Breast epithelium (tissue), 4 donors: ENCODE data around the gene ZNF488. TPM values are rescaled to one million over a fixed set of nuclear protein-coding genes. Genes with fewer than 3 reads are reported as not detected.

Source experiments
- DNase-seq, 2 donors: peaks; one replicate each; pipeline ENCODE4 v3.0.0-alpha.2; 2019; ENCODE audit warnings: low spot score in 2 of 2
- H3K27ac ChIP-seq, 2 donors: fragments of 200-600 bp; sonication (generic) in 1 of 2; one replicate each; pipeline ENCODE4 v1.5.1; 2016 to 2019; ENCODE audit warnings: mild to moderate bottlenecking in 1 of 2
- H3K27me3 ChIP-seq, 2 donors: fragments of 200-600 bp; sonication (generic) in 1 of 2; one replicate each; pipeline versions ENCODE4 v1.5.1 to v1.6.0; 2017 to 2019; ENCODE audit warnings: control low read depth in 1 of 2, mild to moderate bottlenecking in 1 of 2
- H3K36me3 ChIP-seq: fragments of 200-600 bp; one replicate; pipeline ENCODE4 v1.5.1; 2019
- H3K4me1 ChIP-seq, 2 donors: fragments of 200-600 bp; sonication (generic); one replicate each; pipeline ENCODE4 v1.5.1; 2016 to 2019; ENCODE audit warnings: control low read depth in 1 of 2
- H3K4me3 ChIP-seq, 3 donors: fragments of 200-600 bp; sonication (generic); 1 replicate in 2 of 3; 2 replicates in 1 of 3; pipeline ENCODE4 v1.5.1; 2016 to 2019; ENCODE audit warnings: mild to moderate bottlenecking in 3 of 3, moderate library complexity in 2 of 3
- H3K9me3 ChIP-seq, 2 donors: fragments of 200-600 bp; sonication (generic) in 1 of 2; one replicate each; pipeline ENCODE4 v1.5.1; 2016 to 2019; ENCODE audit warnings: control low read depth in 1 of 2
- CTCF ChIP-seq, 3 donors: fragments of 450-650 bp; IDR thresholded peaks; one replicate each; pipeline ENCODE4 v1.5.1; 2016 to 2017; ENCODE audit warnings: antibody characterized with exemption in 3 of 3, mild to moderate bottlenecking in 3 of 3, moderate library complexity in 3 of 3
- POLR2A ChIP-seq: fragments of 450-650 bp; IDR thresholded peaks from one replicate; pipeline ENCODE4 v1.6.1; 2016; ENCODE audit warnings: antibody characterized with exemption, mild to moderate bottlenecking, moderate library complexity
- POLR2AphosphoS5 ChIP-seq, 3 donors: sonication (generic); formaldehyde crosslinking; IDR thresholded peaks; one replicate each; pipeline ENCODE4 v1.6.1; 2017; ENCODE audit warnings: antibody characterized with exemption in 3 of 3
- intact Hi-C: fragments of 100-400 bp; cut with DNase I; formaldehyde crosslinking; loops from one replicate; pipeline ENCODE4 v1.15.1; 2023; ENCODE audit warnings: low total_unique reads
- total RNA-seq, 3 donors: library from RNA; depleted of rRNA; stranded (reverse); fragments of >200 nt; gene quantifications; one replicate each; pipeline ENCODE4 v1.1.0, GENCODE V29; 2016

ZNF488 gene
- total RNA-seq, 3 donors from 2014 or later: 0.44 TPM; not detected in 2

- Histone ChIP-seq H3K36me3 (no peaks in the 10 kb centered on the region), H3K4me3 (no peak overlapping the region), H3K4me1 (no peaks in the 10 kb centered on the region), H3K9me3 (no peaks in the 10 kb centered on the region), H3K27me3 (no peaks in the 10 kb centered on the region), H3K27ac (no peak overlapping the region)
- TF ChIP-seq POLR2A: no peak
- TF ChIP-seq POLR2AphosphoS5 (IDR thresholded peaks at IDR 0.05): no peak
- TF ChIP-seq CTCF (IDR thresholded peaks at IDR 0.05): no peak
- intact Hi-C loops: no loop called here
- DNase-seq: no peak
Measured at GRCh38 chr10:47350671-47351640, 33.1 kb downstream of the ZNF488 start.

DNA sequence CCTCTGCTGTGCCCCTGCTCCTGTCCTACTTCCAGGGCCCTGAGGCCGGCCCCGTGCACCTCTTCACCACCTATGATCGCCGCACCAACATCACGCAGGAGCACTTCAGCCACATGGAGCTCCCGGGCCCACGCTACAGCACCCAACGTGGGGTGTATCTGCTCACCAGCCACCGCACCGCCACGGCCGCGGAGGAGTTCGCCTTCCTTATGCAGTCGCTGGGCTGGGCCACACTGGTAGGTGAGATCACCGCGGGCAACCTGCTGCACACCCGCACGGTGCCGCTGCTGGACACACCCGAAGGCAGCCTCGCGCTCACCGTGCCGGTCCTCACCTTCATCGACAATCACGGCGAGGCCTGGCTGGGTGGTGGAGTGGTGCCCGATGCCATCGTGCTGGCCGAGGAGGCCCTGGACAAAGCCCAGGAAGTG lies 34.1 kb downstream of the ZNF488 start:
- Histone ChIP-seq H3K27me3 (no peaks in the 10 kb centered on the region), H3K4me1 (no peaks in the 10 kb centered on the region), H3K36me3 (no peaks in the 10 kb centered on the region), H3K9me3 (no peaks in the 10 kb centered on the region), H3K4me3 (no peak overlapping the region), H3K27ac (no peak overlapping the region)
- no peak for DNase-seq
- intact Hi-C loops: no loop called here
- TF ChIP-seq POLR2A (no peak), POLR2AphosphoS5 (IDR thresholded peaks at IDR 0.05) (no peak), CTCF (IDR thresholded peaks at IDR 0.05) (no peak)

DNA sequence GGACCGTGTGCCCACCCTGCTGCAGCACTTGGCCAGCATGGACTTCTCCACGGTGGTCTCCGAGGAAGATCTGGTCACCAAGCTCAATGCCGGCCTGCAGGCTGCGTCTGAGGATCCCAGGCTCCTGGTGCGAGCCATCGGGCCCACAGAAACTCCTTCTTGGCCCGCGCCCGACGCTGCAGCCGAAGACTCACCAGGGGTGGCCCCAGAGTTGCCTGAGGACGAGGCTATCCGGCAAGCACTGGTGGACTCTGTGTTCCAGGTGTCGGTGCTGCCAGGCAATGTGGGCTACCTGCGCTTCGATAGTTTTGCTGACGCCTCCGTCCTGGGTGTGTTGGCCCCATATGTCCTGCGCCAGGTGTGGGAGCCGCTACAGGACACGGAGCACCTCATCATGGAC lies 34.6 kb downstream of the ZNF488 start:
- no peak for DNase-seq
- no peaks in the 10 kb centered on the region for H3K36me3 ChIP-seq

GRCh38 chr10:47348661-47349470 lies 35.2 kb downstream of the ZNF488 start:
- Histone ChIP-seq H3K4me1 (no peaks in the 10 kb centered on the region), H3K36me3 (no peaks in the 10 kb centered on the region), H3K27ac (no peak overlapping the region), H3K27me3 (no peaks in the 10 kb centered on the region), H3K9me3 (no peaks in the 10 kb centered on the region), H3K4me3 (no peak overlapping the region)
- intact Hi-C loops: no loop called here
- DNase-seq: no peak
- TF ChIP-seq POLR2AphosphoS5 (IDR thresholded peaks at IDR 0.05): no peak
- TF ChIP-seq POLR2A: no peak
- no peak for TF ChIP-seq CTCF (IDR thresholded peaks at IDR 0.05)

More for the DNA sequence above, 34.6 kb downstream of the ZNF488 start:
- H3K4me1 ChIP-seq: no peaks in the 10 kb centered on the region
- no peaks in the 10 kb centered on the region for H3K27me3 ChIP-seq
- intact Hi-C loops: no loop called here
- TF ChIP-seq CTCF (IDR thresholded peaks at IDR 0.05) (no peak), POLR2A (no peak), POLR2AphosphoS5 (IDR thresholded peaks at IDR 0.05) (no peak)
- no peak overlapping the region for H3K4me3 ChIP-seq
- H3K27ac ChIP-seq: no peak overlapping the region
- no peaks in the 10 kb centered on the region for H3K9me3 ChIP-seq
